UCSD-AML1 (cell line): ENCODE measurements around the gene TBCD.

Experiments used
- DNase-seq: peaks from one replicate; lab custom pipeline; 2025; ENCODE audit not compliant: unreplicated experiment; lab: John Stamatoyannopoulos, UW

Gene TBCD

DNA sequence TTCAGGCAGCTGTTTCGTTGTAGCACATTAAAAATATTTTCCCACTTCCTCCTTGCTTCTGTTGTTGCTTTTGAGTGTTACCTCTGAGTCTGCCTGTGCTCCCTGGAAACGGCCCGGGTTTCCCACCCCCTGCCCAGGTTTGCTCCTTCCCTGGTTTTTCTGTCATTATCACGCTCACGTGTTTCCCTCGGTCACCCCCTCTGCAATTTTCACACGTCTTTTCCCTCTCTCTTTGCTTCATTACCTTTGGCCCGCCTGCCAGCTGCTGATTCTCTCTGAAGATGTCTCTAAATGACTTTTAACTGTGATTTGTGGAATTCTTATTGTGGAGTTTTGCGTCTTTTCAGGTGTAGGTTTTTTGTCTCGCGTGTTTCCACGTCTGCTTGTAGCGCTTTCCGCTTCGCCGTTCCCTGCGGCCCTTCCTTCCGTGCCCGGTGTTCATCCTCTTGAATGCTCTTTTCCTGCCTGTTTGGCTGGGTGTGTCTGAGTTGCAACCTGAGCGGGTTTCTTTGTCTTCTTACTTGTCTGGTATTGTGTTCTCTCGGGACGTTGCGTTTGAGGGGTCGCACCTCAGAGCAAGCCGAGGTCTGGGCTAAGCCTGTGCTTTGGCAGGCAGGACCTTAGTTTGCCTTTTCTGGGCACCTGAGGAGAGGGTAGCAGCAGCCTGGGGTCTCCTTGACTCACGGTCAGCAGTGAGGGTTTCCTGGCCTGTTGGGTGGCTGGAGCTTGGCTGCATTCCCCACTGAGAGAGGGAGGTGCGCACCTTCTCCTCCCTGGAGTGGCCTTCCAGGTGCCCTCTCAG is 184.3 kb downstream of the TBCD start:
- no peak for DNase-seq

DNA sequence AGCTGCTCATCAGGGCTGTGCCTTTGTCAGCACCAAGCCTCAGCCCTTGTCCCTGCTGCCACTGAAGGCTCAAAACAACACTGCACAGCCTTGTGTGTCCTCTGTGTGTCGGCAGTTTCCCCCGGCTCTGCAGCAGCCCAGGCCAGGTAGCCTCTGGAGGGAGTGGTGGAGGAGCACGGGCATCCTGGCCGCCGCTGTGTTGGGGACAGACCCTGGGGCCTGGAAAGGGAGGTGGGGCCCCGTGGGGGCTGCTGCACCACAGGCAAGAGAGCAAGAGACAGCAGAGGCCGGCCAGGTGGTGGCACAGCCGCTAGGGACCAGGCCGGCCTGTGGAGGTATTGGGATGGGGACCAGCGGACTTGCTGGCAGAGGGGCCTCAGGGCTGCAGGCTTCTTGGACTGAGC is 184.9 kb downstream of the TBCD start:
- no peak for DNase-seq

- no peak for DNase-seq
Measured at GRCh38 chr17:82937411-82938371, 185.8 kb downstream of the TBCD start.

DNA sequence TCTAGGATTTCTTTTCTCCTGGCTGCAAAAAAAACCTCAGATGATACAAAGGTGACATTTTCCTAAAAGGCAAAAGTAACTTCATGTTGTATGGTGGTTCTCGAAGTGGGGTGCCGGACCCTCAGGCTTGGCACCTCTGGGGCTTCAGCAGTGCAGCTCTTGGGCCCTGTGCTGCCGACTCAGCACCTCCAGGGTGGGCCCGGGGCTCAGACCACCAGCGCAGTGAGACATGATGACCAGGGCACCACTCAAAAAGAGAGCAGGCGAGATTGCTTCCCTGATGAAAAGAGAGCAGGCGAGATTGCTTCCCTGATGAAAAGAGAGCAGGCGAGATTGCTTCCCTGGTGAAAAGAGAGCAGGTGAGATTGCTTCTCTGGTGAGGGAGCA is 186.6 kb downstream of the TBCD start:
- no peak for DNase-seq

DNA sequence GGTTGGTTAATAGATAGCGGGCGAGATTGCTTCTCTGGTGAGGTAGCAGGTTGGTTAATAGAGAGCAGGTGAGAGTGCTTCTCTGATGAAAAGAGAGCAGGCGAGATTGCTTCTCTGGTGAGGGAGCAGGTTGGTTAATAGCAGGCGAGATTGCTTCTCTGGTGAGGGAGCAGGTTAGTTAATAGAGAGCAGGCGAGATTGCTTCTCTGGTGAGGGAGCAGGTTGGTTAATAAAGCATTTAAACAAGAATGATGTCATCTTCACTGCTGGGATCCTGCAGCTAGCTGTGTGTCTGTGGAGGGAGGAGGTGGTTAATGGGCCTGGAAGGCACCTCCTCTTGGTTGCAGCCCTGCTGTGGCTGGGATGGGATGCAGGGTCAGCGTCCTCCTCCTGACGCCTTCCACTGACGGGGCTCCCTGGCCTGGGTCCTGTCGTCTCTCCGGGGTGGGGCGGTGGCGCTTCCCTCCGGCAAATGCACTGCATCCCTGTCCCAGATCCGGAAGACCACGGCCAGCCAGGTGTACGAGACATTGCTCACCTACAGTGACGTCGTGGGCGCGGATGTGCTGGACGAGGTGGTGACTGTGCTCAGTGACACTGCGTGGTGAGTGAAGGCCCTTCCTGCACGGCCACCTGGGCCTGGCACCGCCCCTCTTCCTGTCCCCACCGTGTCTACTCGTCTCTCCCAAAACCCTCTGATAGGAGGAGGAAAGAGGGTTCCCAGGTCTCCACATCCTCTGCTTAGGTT is 187.2 kb downstream of the TBCD start:
- no peak for DNase-seq

- no peak for DNase-seq
Measured at GRCh38 chr17:82939621-82940135, 187.8 kb downstream of the TBCD start.

- no peak for DNase-seq
Measured at GRCh38 chr17:82940226-82941020, 188.6 kb downstream of the TBCD start.

GRCh38 chr17:82941021-82942001 is 189.4 kb downstream of the TBCD start:
- no peak for DNase-seq

DNA sequence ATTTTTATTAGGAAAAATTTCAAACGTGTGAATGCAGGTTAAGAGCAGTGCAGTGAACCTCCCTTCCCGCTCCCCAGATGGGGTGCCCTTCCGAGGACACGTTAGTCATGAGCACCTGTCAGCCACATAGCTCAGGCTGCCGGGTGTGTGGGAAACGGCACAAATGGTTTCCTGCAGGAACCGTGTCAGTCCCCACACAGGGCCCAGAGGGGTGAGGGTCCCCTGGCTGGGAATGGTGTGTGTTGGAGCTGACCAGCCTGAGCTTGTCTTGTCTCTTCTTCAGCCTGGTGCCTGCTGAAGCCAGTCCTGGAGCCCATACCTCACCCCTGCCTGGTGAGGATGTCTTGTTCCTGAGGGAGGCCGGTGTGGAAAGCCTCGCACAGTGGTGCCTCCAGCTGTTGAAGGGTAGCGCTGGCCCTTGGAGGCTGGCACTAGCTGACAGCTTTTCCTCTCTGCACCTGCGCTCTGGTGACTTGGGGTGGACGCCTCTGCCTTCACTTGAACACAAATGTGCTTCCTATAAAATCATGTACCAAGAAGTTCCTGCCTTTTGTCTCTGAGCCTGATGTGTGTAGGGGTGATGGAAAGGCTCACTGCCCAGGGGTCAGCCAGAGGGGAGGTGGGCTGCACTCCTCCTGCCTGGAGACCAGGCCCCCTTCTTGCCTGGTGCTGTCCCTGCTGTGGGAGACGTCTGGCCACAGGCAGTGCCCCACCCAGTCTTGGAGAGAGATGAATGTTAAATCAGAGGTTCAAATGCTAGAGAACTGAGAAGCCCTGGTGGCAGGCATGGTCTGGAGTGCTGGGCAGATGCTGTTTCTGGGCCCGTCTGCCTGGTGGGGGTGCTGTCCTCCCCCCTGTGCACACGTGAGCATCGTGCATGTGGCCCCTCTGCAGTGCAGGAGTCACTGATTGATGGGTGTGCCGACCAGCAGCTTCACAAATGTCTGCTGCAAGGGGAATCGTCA is 190.6 kb downstream of the TBCD start:
- no peak for DNase-seq

DNA sequence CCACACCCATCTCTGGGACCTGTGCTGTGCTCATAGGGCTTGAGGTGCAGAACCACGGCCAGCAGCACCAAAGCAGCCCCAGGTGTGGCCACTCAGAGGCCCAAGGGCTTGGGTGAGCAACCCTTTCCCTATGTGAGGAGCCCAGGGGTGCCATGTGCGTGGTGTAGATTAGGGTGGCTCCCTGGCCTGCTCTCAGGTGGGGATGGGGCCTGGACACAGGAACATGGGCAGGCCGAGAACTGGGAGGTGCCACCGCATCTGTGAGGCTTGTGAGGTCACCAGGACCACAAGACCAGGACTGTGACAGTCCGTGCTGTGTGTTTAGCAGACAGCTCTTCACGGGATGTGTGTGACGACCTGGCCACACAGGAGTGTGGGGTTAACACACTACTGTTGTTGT is 191.5 kb downstream of the TBCD start:
- no peak for DNase-seq

DNA sequence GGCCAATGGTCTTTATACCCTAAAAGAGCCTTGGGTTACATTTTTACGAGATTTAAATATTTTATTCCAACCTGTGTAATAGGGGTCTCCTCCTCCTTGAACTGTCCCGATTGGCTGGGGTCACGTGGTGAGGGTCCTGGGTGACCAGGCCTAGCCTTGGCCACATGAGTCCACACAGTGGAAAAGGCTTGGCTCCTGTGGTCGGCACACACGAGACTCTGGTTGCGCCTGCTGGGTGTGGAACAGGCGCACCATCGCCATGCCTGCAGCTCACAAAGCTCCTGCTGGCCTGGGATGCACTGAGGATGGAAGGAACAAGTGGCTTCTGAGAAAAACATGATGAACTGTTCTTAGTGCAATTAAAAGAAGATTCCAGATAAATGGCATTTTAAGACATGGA is 191.9 kb downstream of the TBCD start:
- DNase-seq: no peak

GRCh38 chr17:82944990-82945389 is 193.1 kb downstream of the TBCD start:
- DNase-seq: no peak

DNA sequence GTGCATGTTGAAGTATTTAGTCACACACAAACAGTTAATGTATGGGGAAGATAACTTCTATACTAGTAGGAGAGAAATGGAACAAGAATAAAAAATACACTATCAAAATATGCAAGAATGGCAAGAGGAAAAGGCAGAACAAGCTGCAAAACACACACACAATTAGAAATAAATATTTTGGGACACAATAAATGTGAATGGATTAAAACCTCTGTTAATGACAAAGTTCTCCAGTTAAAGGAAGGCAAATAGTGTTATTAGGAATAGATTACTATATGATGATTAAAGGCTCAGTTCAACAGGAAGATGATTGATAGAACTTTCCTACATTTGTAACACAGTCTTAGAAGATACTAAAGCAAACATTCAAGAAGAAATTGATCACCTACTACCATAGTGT is 194.2 kb downstream of the TBCD start:
- no peak for DNase-seq

- no peak for DNase-seq
Measured at GRCh38 chr17:82947051-82947991, 195.5 kb downstream of the TBCD start.

- no peak for DNase-seq
Measured at GRCh38 chr17:82948081-82948511, 196.2 kb downstream of the TBCD start.

- no peak for DNase-seq
Measured at GRCh38 chr17:82948957-82949356, 197.1 kb downstream of the TBCD start.

DNA sequence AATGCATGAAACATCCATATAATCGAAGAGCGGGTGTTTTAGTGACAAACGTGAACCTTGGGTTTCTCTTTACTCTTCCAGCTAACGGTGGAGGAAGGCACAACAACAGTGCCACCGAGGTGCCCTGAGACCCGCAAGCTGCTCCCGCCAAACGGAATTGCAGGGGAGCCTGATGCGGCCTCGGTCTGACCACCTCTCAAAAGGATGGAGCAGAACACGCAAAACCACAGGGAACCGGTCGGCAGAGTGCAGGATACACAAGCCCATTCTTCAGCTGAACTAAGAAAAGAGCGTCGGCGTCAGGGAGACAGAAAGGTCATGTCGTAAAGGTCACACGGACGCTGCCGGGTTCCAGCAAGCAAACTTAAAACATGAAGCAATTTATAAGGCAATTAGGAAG is 197.5 kb downstream of the TBCD start:
- DNase-seq: no peak
